B cell (primary cell): Measurements from ENCODE around the gene CD79A. TPM values are rescaled to one million over a fixed set of nuclear protein-coding genes. Genes with fewer than 3 reads are reported as not detected.

ENCODE experiments used
- ATAC-seq: fragments of 200-7000 bp; cut with Tn5 transposase; one replicate; pipeline ENCODE4 v1.10.0; 2021; ENCODE audit warnings: low read depth, mild to moderate bottlenecking, moderate number of reproducible peaks, moderate library complexity
- CTCF ChIA-PET: fragments of 350-600 bp; sonication (Branson Sonifier 250); formaldehyde crosslinking; loops from one replicate; lab custom pipeline; 2021; ENCODE audit warnings: antibody characterized with exemption, inconsistent platforms; lab: Charles Lee
- POLR2A ChIA-PET: fragments of 350-600 bp; sonication (Branson Sonifier 250); formaldehyde crosslinking; loops from one replicate; lab custom pipeline; 2021; ENCODE audit warnings: antibody characterized with exemption; lab: Charles Lee
- DNase-seq: peaks from one replicate; pipeline ENCODE4 v3.0.0; 2013
- H2AFZ ChIP-seq: 2 replicates; pipeline ENCODE4 v1.6.1; 2012; ENCODE audit warnings: mild to moderate bottlenecking, low read depth, low read length; ENCODE audit not compliant: insufficient read depth, poor library complexity, severe bottlenecking
- H3K27ac ChIP-seq, 2 donors: 1 replicate in 1 of 2; 2 replicates in 1 of 2; pipeline ENCODE4 v1.5.1; 2012 to 2013; ENCODE audit warnings: low read length in 2 of 2, mild to moderate bottlenecking in 2 of 2, moderate library complexity in 1 of 2
- H3K27me3 ChIP-seq, 4 experiments: fragments of 200-600 bp in 1 of 4; sonication (generic) in 1 of 4; replicated peaks in 1 of 4; 1 replicate in 2 of 4; 2 replicates in 2 of 4; pipeline versions ENCODE4 v1.6.1 to v1.7.0; 2013 to 2016; ENCODE audit warnings: low read length in 3 of 4, mild to moderate bottlenecking in 2 of 4, mixed read lengths in 1 of 4, moderate library complexity in 1 of 4; ENCODE audit not compliant: insufficient read depth in 4 of 4, control insufficient read depth in 3 of 4; ENCODE audit errors: control extremely low read depth in 1 of 4
- H3K36me3 ChIP-seq, 2 experiments: replicated peaks in 1 of 2; 1 replicate in 1 of 2; 2 replicates in 1 of 2; pipeline versions ENCODE4 v1.6.1 to v1.7.1; 2013; ENCODE audit warnings: low read length in 1 of 2; ENCODE audit not compliant: insufficient read depth in 2 of 2, control insufficient read depth in 1 of 2; ENCODE audit errors: control extremely low read depth in 1 of 2, extremely low read depth in 1 of 2
- H3K4me1 ChIP-seq, 2 donors: fragments of 200-600 bp in 1 of 2; sonication (generic) in 1 of 2; 1 replicate in 1 of 2; 2 replicates in 1 of 2; pipeline versions ENCODE4 v1.5.1 to v1.6.1; 2013 to 2017; ENCODE audit warnings: low read length in 2 of 2; ENCODE audit not compliant: control insufficient read depth in 2 of 2, insufficient read depth in 2 of 2
- H3K4me2 ChIP-seq: replicated peaks from 2 replicates; pipeline ENCODE3; 2012; ENCODE audit warnings: mild to moderate bottlenecking, low read depth, low read length; ENCODE audit not compliant: poor library complexity, severe bottlenecking
- H3K4me3 ChIP-seq, 5 experiments: fragments of 200-600 bp in 1 of 5; sonication (generic) in 1 of 5; 1 replicate in 3 of 5; 2 replicates in 2 of 5; pipeline versions ENCODE4 v1.5.1 to v1.7.0; 2011 to 2016; ENCODE audit warnings: low read length in 4 of 5, mild to moderate bottlenecking in 4 of 5, low read depth in 2 of 5, control low read depth in 1 of 5, moderate library complexity in 1 of 5; ENCODE audit not compliant: insufficient read depth in 1 of 5; ENCODE audit errors: control extremely low read depth in 1 of 5, extremely low read depth in 1 of 5
- H3K79me2 ChIP-seq: fragments of 200-600 bp; sonication (generic); one replicate; pipeline ENCODE4 v1.6.0; 2016; ENCODE audit warnings: low read length; ENCODE audit not compliant: control insufficient read depth, insufficient read depth
- H3K9ac ChIP-seq: fragments of 200-600 bp; sonication (generic); 2 replicates; pipeline ENCODE4 v1.6.1; 2017; ENCODE audit warnings: mild to moderate bottlenecking, low read length, moderate library complexity
- H3K9me3 ChIP-seq, 3 donors: one replicate each; pipeline versions ENCODE4 v1.6.1 to v1.7.1; 2013; ENCODE audit warnings: low read length in 2 of 3; ENCODE audit not compliant: control insufficient read depth in 2 of 3, insufficient read depth in 1 of 3; ENCODE audit errors: control extremely low read depth in 1 of 3
- H4K20me1 ChIP-seq: 2 replicates; pipeline ENCODE4 v1.6.0; 2012; ENCODE audit warnings: mild to moderate bottlenecking, low read length; ENCODE audit not compliant: insufficient read depth, control insufficient read depth, poor library complexity, severe bottlenecking
- H3K27ac Mint-ChIP-seq: one replicate; pipeline ENCODE4 v1.8.0; 2021; ENCODE audit warnings: mixed read lengths
- H3K27me3 Mint-ChIP-seq: one replicate; pipeline ENCODE4 v1.8.0; 2021; ENCODE audit warnings: mixed read lengths
- H3K4me1 Mint-ChIP-seq: one replicate; pipeline ENCODE4 v1.8.0; 2021; ENCODE audit warnings: mixed read lengths
- H3K4me3 Mint-ChIP-seq: one replicate; pipeline ENCODE4 v1.8.0; 2021; ENCODE audit warnings: mixed read lengths
- H3K9me3 Mint-ChIP-seq: one replicate; pipeline ENCODE4 v1.8.0; 2022; ENCODE audit warnings: mixed read lengths; ENCODE audit not compliant: insufficient read depth
- EZH2 ChIP-seq: IDR thresholded peaks from 2 replicates; pipeline ENCODE4 v1.6.1; 2012; ENCODE audit warnings: borderline replicate concordance, low read depth, mild to moderate bottlenecking, moderate library complexity, low read length; ENCODE audit not compliant: insufficient read depth, poor library complexity, severe bottlenecking
- WGBS: methylation state at CpG from one replicate; pipeline ENCODE4 v1.1.5; 2013; ENCODE audit warnings: missing lambda C conversion rate; ENCODE audit not compliant: insufficient coverage; 5-methylcytosine and 5-hydroxymethylcytosine counted together
- intact Hi-C: fragments of 100-400 bp; cut with micrococcal nuclease; formaldehyde crosslinking; loops from one replicate; pipeline ENCODE4 v1.10.0; 2022
- polyA plus RNA-seq: library from polyadenylated mRNA; depleted of rRNA; stranded (reverse); fragments of >200 nt; gene quantifications from 2 replicates; pipeline ENCODE4 v1.2.3, GENCODE V29; 2012
- total RNA-seq, 2 donors: library from RNA; stranded (reverse); fragments of 120-200 nt in 1 of 2; gene quantifications; 1 replicate in 1 of 2; 2 replicates in 1 of 2; pipeline versions ENCODE4 v1.2.3 to v1.2.4, GENCODE V29; 2013 to 2022
- TF ChIP-seq, protein P1 (sequence below): fragments of 200-600 bp; IDR thresholded peaks from one replicate; pipeline ENCODE4 v1.8.0; 2022; ENCODE audit warnings: antibody characterized with exemption, mild to moderate bottlenecking

CD79A gene
- total and polyA plus RNA-seq, 2 donors (not counting 1 experiment from before 2014, with no cell fraction given), result 1,280 to 1,471 TPM

DNA sequence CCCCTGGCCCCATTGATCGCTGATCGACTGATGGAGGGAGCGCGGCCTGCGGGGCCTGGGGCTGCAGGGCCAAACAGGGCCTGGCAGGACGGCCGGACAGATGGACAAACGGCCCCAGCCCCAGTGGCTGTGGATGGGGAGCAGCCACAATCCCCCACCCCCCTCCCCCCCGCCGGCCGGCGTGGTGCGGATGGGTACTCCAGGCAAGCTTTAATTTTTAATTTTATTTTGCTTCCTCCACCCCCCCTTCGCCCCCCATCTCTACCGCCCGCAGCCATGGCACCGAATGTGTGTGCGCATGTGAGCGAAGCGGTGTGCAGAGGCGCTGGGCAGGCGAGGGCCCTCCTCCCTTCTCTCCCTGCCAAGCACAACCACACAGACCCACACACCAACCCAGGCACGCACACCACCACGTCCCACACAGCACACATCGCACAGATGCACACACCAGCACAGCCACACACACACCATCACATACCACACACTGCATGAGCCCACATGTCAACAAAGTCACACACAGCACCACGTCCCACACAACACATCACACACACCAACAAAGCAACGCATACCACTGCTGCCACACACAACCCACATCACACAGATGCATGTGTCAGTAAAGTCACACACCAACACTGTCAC lies 38.8 kb downstream of the CD79A start:
- 44% methylated on average over 22 of the region's 27 CpGs for WGBS
- Histone ChIP-seq H2AFZ (no peak overlapping the region), H3K4me3 (no peak overlapping the region), H3K79me2 (no peaks in the 10 kb centered on the region), H3K9me3 (peaks cover 0 to 26% (median 0%) of the 10 kb centered on the region in 3 donors), H3K4me1 (peaks cover 46 to 50% of the 10 kb centered on the region in 2 donors), H3K27me3 (peaks cover 0 to 65% (median 42%) of the 10 kb centered on the region in 4 experiments), H3K27ac (no peak overlapping the region), H4K20me1 (peaks cover 42% of the 10 kb centered on the region), H3K9ac (peak overlapping the region; percentile 57), H3K4me2 (peak overlapping the region; percentile 83), H3K36me3 (no peaks in the 10 kb centered on the region)
- POLR2A ChIA-PET, result no interaction called here
- no peak overlapping the region for H3K27ac Mint-ChIP-seq
- peak; percentile 21 for DNase-seq
- no peaks in the 10 kb centered on the region for H3K9me3 Mint-ChIP-seq
- no peak for ATAC-seq
- intact Hi-C loops, result loop anchor here (2.0 kb wide), 1 partner anchor 13 kb away; the partner anchor contains the start of gene ERFL
- peaks cover 32% of the 10 kb centered on the region for H3K4me1 Mint-ChIP-seq
- CTCF ChIA-PET, result no interaction called here
- H3K4me3 Mint-ChIP-seq, result no peak overlapping the region
- TF ChIP-seq, protein P1, sequence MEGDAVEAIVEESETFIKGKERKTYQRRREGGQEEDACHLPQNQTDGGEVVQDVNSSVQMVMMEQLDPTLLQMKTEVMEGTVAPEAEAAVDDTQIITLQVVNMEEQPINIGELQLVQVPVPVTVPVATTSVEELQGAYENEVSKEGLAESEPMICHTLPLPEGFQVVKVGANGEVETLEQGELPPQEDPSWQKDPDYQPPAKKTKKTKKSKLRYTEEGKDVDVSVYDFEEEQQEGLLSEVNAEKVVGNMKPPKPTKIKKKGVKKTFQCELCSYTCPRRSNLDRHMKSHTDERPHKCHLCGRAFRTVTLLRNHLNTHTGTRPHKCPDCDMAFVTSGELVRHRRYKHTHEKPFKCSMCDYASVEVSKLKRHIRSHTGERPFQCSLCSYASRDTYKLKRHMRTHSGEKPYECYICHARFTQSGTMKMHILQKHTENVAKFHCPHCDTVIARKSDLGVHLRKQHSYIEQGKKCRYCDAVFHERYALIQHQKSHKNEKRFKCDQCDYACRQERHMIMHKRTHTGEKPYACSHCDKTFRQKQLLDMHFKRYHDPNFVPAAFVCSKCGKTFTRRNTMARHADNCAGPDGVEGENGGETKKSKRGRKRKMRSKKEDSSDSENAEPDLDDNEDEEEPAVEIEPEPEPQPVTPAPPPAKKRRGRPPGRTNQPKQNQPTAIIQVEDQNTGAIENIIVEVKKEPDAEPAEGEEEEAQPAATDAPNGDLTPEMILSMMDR, result no peak
- no peak for TF ChIP-seq EZH2
- peaks cover 18% of the 10 kb centered on the region for H3K27me3 Mint-ChIP-seq

DNA sequence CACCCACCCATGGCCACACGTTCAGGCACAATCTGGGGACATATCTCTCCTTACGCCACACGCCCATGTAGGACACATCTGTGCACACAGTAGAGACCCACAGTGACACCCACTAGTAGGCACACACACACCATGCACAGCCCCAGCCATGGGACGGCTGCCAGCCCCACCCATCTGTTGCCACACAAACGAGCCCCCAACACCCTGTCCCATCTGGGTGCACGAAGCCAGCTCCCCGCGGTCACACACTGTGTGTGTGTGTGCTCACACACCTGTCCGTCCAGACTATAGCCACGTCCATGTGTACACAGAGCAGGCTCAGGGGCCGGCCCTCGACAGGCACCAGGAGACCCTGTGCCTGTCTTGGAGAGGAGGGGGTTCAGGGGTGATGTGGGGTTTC lies 40.6 kb downstream of the CD79A start:
- Histone ChIP-seq H3K4me1 (peaks cover 52 to 55% of the 10 kb centered on the region in 2 donors), H3K27me3 (peaks cover 0 to 71% (median 45%) of the 10 kb centered on the region in 4 experiments), H3K9ac (no peak overlapping the region), H3K9me3 (peaks cover 0 to 29% (median 0%) of the 10 kb centered on the region in 3 donors), H3K4me3 (no peak overlapping the region), H3K36me3 (no peaks in the 10 kb centered on the region), H3K4me2 (no peak overlapping the region), H3K79me2 (no peaks in the 10 kb centered on the region), H2AFZ (no peak overlapping the region), H4K20me1 (peaks cover 26% of the 10 kb centered on the region), H3K27ac (no peak overlapping the region)
- DNase-seq (no peak), ATAC-seq (no peak)
- Mint-ChIP-seq H3K9me3 (no peaks in the 10 kb centered on the region), H3K27ac (no peak overlapping the region), H3K4me1 (peaks cover 30% of the 10 kb centered on the region), H3K27me3 (peaks cover 18% of the 10 kb centered on the region), H3K4me3 (no peak overlapping the region)
- intact Hi-C loops, result no loop called here
- TF ChIP-seq EZH2, result no peak
- TF ChIP-seq, protein P1, result no peak
- ChIA-PET CTCF (no interaction called here), POLR2A (interaction anchor here (0.8 kb wide), 1 partner anchor 16 kb away, joined by 7 read pairs; no protein-coding TSS in a partner anchor)
- WGBS, result 73% methylated on average over 9 of the region's 12 CpGs
